Measurements from ENCODE around the gene INTS6.

DNA sequence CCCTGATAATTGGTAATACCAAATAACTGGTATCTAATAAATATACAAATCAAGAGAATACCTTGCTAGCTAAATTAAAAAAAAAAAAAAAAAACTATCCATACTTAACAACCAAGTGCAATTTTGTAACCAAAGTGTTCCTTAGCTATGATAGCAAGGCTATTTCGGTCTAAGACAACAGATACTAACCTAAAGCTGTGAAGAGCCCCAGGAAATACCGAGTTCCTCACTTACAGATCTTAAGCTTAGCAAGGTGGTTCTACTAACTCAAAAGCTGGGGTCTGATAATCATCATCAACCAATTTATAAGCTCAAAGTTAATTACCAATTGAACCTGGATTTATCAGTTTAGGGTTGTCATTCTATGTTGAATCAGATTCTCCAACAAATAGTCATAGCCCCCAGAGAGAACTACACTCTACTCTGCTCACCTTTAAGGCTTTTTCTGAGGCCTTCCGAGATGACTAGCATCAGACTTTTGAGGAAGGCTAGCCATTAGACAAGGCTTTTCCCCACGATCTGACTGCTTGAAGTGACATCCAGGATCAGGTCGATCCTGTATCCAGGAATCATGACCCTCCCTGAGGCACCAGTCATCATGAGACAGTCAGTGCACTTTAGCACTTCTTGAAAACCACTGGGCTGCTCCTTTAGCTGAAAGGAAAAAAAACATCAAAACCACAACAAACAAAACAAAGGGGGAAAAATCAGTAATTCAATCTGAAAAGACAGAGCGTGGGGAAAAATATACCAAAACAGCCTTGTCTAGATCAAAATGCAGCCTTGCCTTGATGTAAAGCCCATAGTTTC is 31.9 kb downstream of the INTS6 start:
- TF ChIP-seq SUZ12 (IDR thresholded peaks at IDR 0.05; ENCODE audit: extremely low read depth, insufficient read depth, insufficient read length) (no peak), ZNF274 (IDR thresholded peaks at IDR 0.05; ENCODE audit: low read depth, low read length) (no peak), YY1 (IDR thresholded peaks at IDR 0.05; ENCODE audit: insufficient read depth, insufficient read length) (no peak)
